Kidney (tissue), 14 donors: ENCODE measurements around the gene TMEM44. TPM values are rescaled to one million over a fixed set of nuclear protein-coding genes. Genes with fewer than 3 reads are reported as not detected.

Source experiments
- DNase-seq, 5 donors: peaks; one replicate each; pipeline ENCODE4 v3.0.0-alpha.2; 2013 to 2020
- FAIRE-seq: peaks from 2 replicates; lab custom pipeline; 2012; peaks lifted over from hg19 to GRCh38; lab: Jason Lieb, UNC
- H3K27ac ChIP-seq, 2 donors: one replicate each; pipeline ENCODE4 v1.7.0; 2013; ENCODE audit warnings: low read depth in 2 of 2, low read length in 2 of 2, inconsistent platforms in 1 of 2
- H3K27me3 ChIP-seq: one replicate; pipeline ENCODE4 v1.7.1; 2013; ENCODE audit warnings: low read length, inconsistent platforms; ENCODE audit not compliant: control insufficient read depth, insufficient read depth
- H3K36me3 ChIP-seq, 3 donors: one replicate each; pipeline versions ENCODE4 v1.7.0 to v1.7.1; 2013; ENCODE audit warnings: low read length in 3 of 3, control low read depth in 1 of 3, inconsistent platforms in 1 of 3; ENCODE audit not compliant: insufficient read depth in 3 of 3, control insufficient read depth in 2 of 3
- H3K4me1 ChIP-seq, 3 donors: one replicate each; pipeline versions ENCODE4 v1.7.0 to v1.7.1; 2013; ENCODE audit warnings: low read length in 3 of 3, inconsistent platforms in 1 of 3, low read depth in 1 of 3; ENCODE audit not compliant: control insufficient read depth in 2 of 3, insufficient read depth in 2 of 3
- H3K4me3 ChIP-seq, 3 donors: one replicate each; pipeline versions ENCODE4 v1.7.0 to v1.8.1; 2013; ENCODE audit warnings: low read length in 3 of 3, control low read depth in 1 of 3, inconsistent platforms in 1 of 3
- H3K9ac ChIP-seq, 3 donors: one replicate each; pipeline versions ENCODE4 v1.7.0 to v1.7.1; 2013; ENCODE audit warnings: low read length in 3 of 3, control low read depth in 1 of 3, inconsistent platforms in 1 of 3
- H3K9me3 ChIP-seq, 3 donors: one replicate each; pipeline versions ENCODE4 v1.7.0 to v1.7.1; 2013; ENCODE audit warnings: low read length in 3 of 3, control low read depth in 1 of 3, inconsistent platforms in 1 of 3; ENCODE audit not compliant: control insufficient read depth in 2 of 3, insufficient read depth in 1 of 3
- CTCF ChIP-seq: IDR thresholded peaks from 3 replicates; pipeline ENCODE4 v1.5.1; 2012; ENCODE audit warnings: mild to moderate bottlenecking, moderate library complexity, borderline replicate concordance; ENCODE audit not compliant: insufficient read depth; ENCODE audit errors: extremely low read depth
- intact Hi-C: fragments of 100-400 bp; cut with DNase I; formaldehyde crosslinking; loops from one replicate; pipeline ENCODE4 v1.11.1; 2022
- polyA plus RNA-seq: library from polyadenylated mRNA; stranded (reverse); fragments of 350-450 nt; fragmentation: Illumina TruSeq; extraction: RNeasy Lipid Tissue Mini Kit (QIAGEN cat#74804); gene quantifications from one replicate; pipeline ENCODE4 v1.2.3, GENCODE V29; 2014; ENCODE audit warnings: low read depth, low replicate concordance; ENCODE audit not compliant: insufficient read depth
- total RNA-seq: library from RNA; stranded (reverse); fragmentation: NEBNext Ultra II Directional; extraction: Animal tissue kit (Norgen Biotek cat#: 25700); gene quantifications from one replicate; pipeline ENCODE4 v1.2.1, GENCODE V29; 2021
- donor health status: control.
- donor health status: control.
- donor health status: control.
- donor health status: control.
- donor health status: control.
- donor health status: DM: yes; HTN: yes; CAD: no.
- donor health status: Normal renal cell carcinoma (clear cell type).

The TMEM44 gene
- total and polyA plus RNA-seq, 2 donors from 2014 or later: 7.0 to 15.7 TPM

- Histone ChIP-seq H3K27ac (no peak overlapping the region), H3K4me1 (peaks cover 0 to 5% (median 3%) of the 10 kb centered on the region in 3 donors), H3K4me3 (no peak overlapping the region), H3K27me3 (no peaks in the 10 kb centered on the region), H3K9me3 (no peaks in the 10 kb centered on the region), H3K36me3 (peaks cover 0 to 2% (median 0%) of the 10 kb centered on the region in 3 donors), H3K9ac (no peak overlapping the region)
- intact Hi-C loops: no loop called here
- FAIRE-seq (no peak), DNase-seq (no peak)
- TF ChIP-seq CTCF: no peak
Observed at GRCh38 chr3:194587438-194587931, 45.7 kb downstream of the TMEM44 start.

- intact Hi-C loops: no loop called here
- peaks cover 0 to 5% (median 3%) of the 10 kb centered on the region in 3 donors for H3K4me1 ChIP-seq
- H3K27me3 ChIP-seq: no peaks in the 10 kb centered on the region
- no peak for TF ChIP-seq CTCF
- DNase-seq: no peak
- H3K27ac ChIP-seq: peak overlapping the region in 1 of 2 donors; percentile 30
- H3K9ac ChIP-seq: no peak overlapping the region
- no peak overlapping the region for H3K4me3 ChIP-seq
- H3K36me3 ChIP-seq: peaks cover 0 to 2% (median 0%) of the 10 kb centered on the region in 3 donors
- no peaks in the 10 kb centered on the region for H3K9me3 ChIP-seq
- FAIRE-seq: no peak
Observed at GRCh38 chr3:194586836-194587235, 46.4 kb downstream of the TMEM44 start.

GRCh38 chr3:194585880-194586281 lies 47.3 kb downstream of the TMEM44 start:
- Histone ChIP-seq H3K36me3 (peaks cover 0 to 2% (median 0%) of the 10 kb centered on the region in 3 donors), H3K9ac (no peak overlapping the region), H3K4me1 (peaks cover 0 to 5% (median 3%) of the 10 kb centered on the region in 3 donors), H3K9me3 (no peaks in the 10 kb centered on the region), H3K27ac (no peak overlapping the region), H3K4me3 (no peak overlapping the region), H3K27me3 (no peaks in the 10 kb centered on the region)
- DNase-seq (no peak), FAIRE-seq (no peak)
- intact Hi-C loops: no loop called here
- TF ChIP-seq CTCF: no peak

- TF ChIP-seq CTCF: no peak
- Histone ChIP-seq H3K27ac (peak overlapping the region in 1 of 2 donors; percentile 94), H3K9ac (no peak overlapping the region), H3K27me3 (no peaks in the 10 kb centered on the region), H3K4me3 (no peak overlapping the region), H3K36me3 (peaks cover 0 to under 1% (median 0%) of the 10 kb centered on the region in 3 donors), H3K9me3 (no peaks in the 10 kb centered on the region), H3K4me1 (peaks cover 0 to 5% (median 3%) of the 10 kb centered on the region in 3 donors)
- DNase-seq (no peak), FAIRE-seq (no peak)
- intact Hi-C loops: no loop called here
Observed at GRCh38 chr3:194584866-194585265, 48.4 kb downstream of the TMEM44 start.
